ENCODE data around the gene HMGCLL1.

Gene HMGCLL1

GRCh38 chr6:55443238-55444134, 135.5 kb downstream of the HMGCLL1 start:
- no peak for DNase-seq

GRCh38 chr6:55438203-55438602, 140.8 kb downstream of the HMGCLL1 start:
- no peak for DNase-seq

GRCh38 chr6:55437141-55437540, 141.9 kb downstream of the HMGCLL1 start:
- no peak for DNase-seq

GRCh38 chr6:55433446-55434130, 145.4 kb downstream of the HMGCLL1 start:
- DNase-seq, result peak; percentile 93

GRCh38 chr6:55423933-55424332, 155.1 kb downstream of the HMGCLL1 start:
- no peak for DNase-seq

GRCh38 chr6:55410674-55411073, 168.3 kb downstream of the HMGCLL1 start:
- no peak for DNase-seq

GRCh38 chr6:55405474-55406235, 173.3 kb downstream of the HMGCLL1 start:
- peak; percentile 29 for DNase-seq

- DNase-seq, result no peak
Observed at GRCh38 chr6:55399351-55399750, 179.6 kb downstream of the HMGCLL1 start.

- DNase-seq, result no peak
Observed at GRCh38 chr6:55397986-55398385, 181.0 kb downstream of the HMGCLL1 start.

GRCh38 chr6:55395871-55396270, 183.1 kb downstream of the HMGCLL1 start:
- DNase-seq, result no peak

- peak; percentile 3 for DNase-seq
Observed at GRCh38 chr6:55388211-55388610, 190.8 kb downstream of the HMGCLL1 start.
